OCI-LY1 (cell line): ENCODE measurements around the gene RPL38.

Experiments
- H2AFZ ChIP-seq: fragments of 200-600 bp; sonication (generic), shearing (Covaris generic); 2 replicates; pipeline ENCODE4 v1.6.0; 2014; ENCODE audit warnings: antibody characterized with exemption, mild to moderate bottlenecking, low read length
- H3F3A ChIP-seq: fragments of 200-600 bp; sonication (generic), shearing (Covaris generic); 2 replicates; pipeline ENCODE4 v1.6.0; 2014; ENCODE audit warnings: mild to moderate bottlenecking, antibody characterized with exemption, low read length, moderate library complexity; ENCODE audit not compliant: insufficient read depth
- H3K27ac ChIP-seq: fragments of 200-600 bp; sonication (generic); 2 replicates; pipeline ENCODE4 v1.5.1; 2014; ENCODE audit warnings: low read length, mixed run types, mild to moderate bottlenecking, low read depth; ENCODE audit not compliant: poor library complexity, severe bottlenecking
- H3K27me3 ChIP-seq: fragments of 200-600 bp; sonication (generic); 2 replicates; pipeline ENCODE4 v1.6.0; 2014; ENCODE audit warnings: antibody characterized with exemption, mild to moderate bottlenecking, low read length, moderate library complexity; ENCODE audit not compliant: insufficient read depth
- H3K36me3 ChIP-seq: fragments of 200-600 bp; sonication (generic); 2 replicates; pipeline ENCODE4 v1.6.1; 2014; ENCODE audit warnings: mild to moderate bottlenecking, antibody characterized with exemption, low read length, moderate library complexity, mixed read lengths; ENCODE audit not compliant: insufficient read depth
- H3K4me1 ChIP-seq: fragments of 200-600 bp; sonication (generic); 2 replicates; pipeline ENCODE4 v1.5.1; 2014; ENCODE audit warnings: mild to moderate bottlenecking, low read length, moderate library complexity; ENCODE audit not compliant: insufficient read depth, severe bottlenecking
- H3K4me2 ChIP-seq: fragments of 200-600 bp; sonication (generic), shearing (Covaris generic); 2 replicates; pipeline ENCODE4 v1.6.1; 2014; ENCODE audit warnings: low read length
- H3K4me3 ChIP-seq: fragments of 200-600 bp; sonication (generic); 2 replicates; pipeline ENCODE4 v1.5.1; 2014; ENCODE audit warnings: low read length, low read depth, mild to moderate bottlenecking, mixed read lengths; ENCODE audit not compliant: poor library complexity, severe bottlenecking
- H3K79me2 ChIP-seq: fragments of 200-600 bp; shearing (Covaris generic); 2 replicates; pipeline ENCODE4 v1.6.1; 2016; ENCODE audit warnings: mixed run types, low read length, mixed read lengths; ENCODE audit not compliant: insufficient read depth
- H3K9ac ChIP-seq: fragments of 200-600 bp; sonication (generic), shearing (Covaris generic); 2 replicates; pipeline ENCODE4 v1.6.1; 2014; ENCODE audit warnings: mild to moderate bottlenecking, low read length, mixed read lengths
- H3K9me2 ChIP-seq: fragments of 200-600 bp; sonication (generic), shearing (Covaris generic); 2 replicates; pipeline ENCODE4 v1.6.1; 2014; ENCODE audit warnings: low read depth, mild to moderate bottlenecking, low read length, mixed read lengths
- H3K9me3 ChIP-seq: fragments of 200-600 bp; shearing (Covaris generic); 2 replicates; pipeline ENCODE4 v1.6.1; 2014; ENCODE audit warnings: low read length, mixed read lengths
- H4K20me1 ChIP-seq: fragments of 200-600 bp; sonication (generic), shearing (Covaris generic); 2 replicates; pipeline ENCODE4 v1.6.0; 2016; ENCODE audit warnings: mild to moderate bottlenecking, low read length; ENCODE audit not compliant: insufficient read depth
- CTCF ChIP-seq: fragments of 200-600 bp; sonication (generic), shearing (Covaris generic); IDR thresholded peaks from 2 replicates; pipeline ENCODE4 v1.5.1; 2017; ENCODE audit warnings: mild to moderate bottlenecking, antibody characterized with exemption, low read length, moderate library complexity, mixed read lengths
- EZH2 ChIP-seq: fragments of 200-600 bp; sonication (generic), shearing (Covaris generic); IDR thresholded peaks from 2 replicates; pipeline ENCODE4 v1.8.0; 2017; ENCODE audit warnings: borderline replicate concordance, mixed run types, mild to moderate bottlenecking, antibody characterized with exemption, low read length, moderate library complexity, mixed read lengths

The RPL38 gene

GRCh38 chr17:74251569-74251968 is 48.1 kb downstream of the RPL38 start:
- H3K4me3 ChIP-seq, result no peak overlapping the region
- H3K27ac ChIP-seq, result no peak overlapping the region
- H3K4me2 ChIP-seq, result no peak overlapping the region
- no peaks in the 10 kb centered on the region for H3K9me3 ChIP-seq
- H3K79me2 ChIP-seq, result no peaks in the 10 kb centered on the region
- no peak for TF ChIP-seq EZH2
- no peak for TF ChIP-seq CTCF
- H4K20me1 ChIP-seq, result no peaks in the 10 kb centered on the region
- no peaks in the 10 kb centered on the region for H3K4me1 ChIP-seq
- no peaks in the 10 kb centered on the region; the same call in 1 of the 2 replicates for H3K36me3 ChIP-seq
- no peak overlapping the region for H3K9ac ChIP-seq
- no peaks in the 10 kb centered on the region for H3F3A ChIP-seq
- no peaks in the 10 kb centered on the region; the same call in 1 of the 2 replicates for H3K27me3 ChIP-seq
- H3K9me2 ChIP-seq, result no peaks in the 10 kb centered on the region
- H2AFZ ChIP-seq, result no peak overlapping the region

GRCh38 chr17:74252211-74252610 is 48.7 kb downstream of the RPL38 start:
- no peaks in the 10 kb centered on the region; the same call in 1 of the 2 replicates for H3K27me3 ChIP-seq
- no peaks in the 10 kb centered on the region for H3F3A ChIP-seq
- TF ChIP-seq CTCF, result no peak
- TF ChIP-seq EZH2, result no peak
- H3K9me3 ChIP-seq, result no peaks in the 10 kb centered on the region
- no peaks in the 10 kb centered on the region for H3K9me2 ChIP-seq
- H3K4me1 ChIP-seq, result no peaks in the 10 kb centered on the region
- H3K4me3 ChIP-seq, result no peak overlapping the region
- no peaks in the 10 kb centered on the region for H3K36me3 ChIP-seq
- no peaks in the 10 kb centered on the region for H4K20me1 ChIP-seq
- no peak overlapping the region for H3K9ac ChIP-seq
- no peak overlapping the region for H2AFZ ChIP-seq
- H3K4me2 ChIP-seq, result no peak overlapping the region
- no peak overlapping the region for H3K27ac ChIP-seq
- H3K79me2 ChIP-seq, result no peaks in the 10 kb centered on the region

- Histone ChIP-seq H4K20me1 (no peaks in the 10 kb centered on the region), H3F3A (no peaks in the 10 kb centered on the region), H3K9me3 (no peaks in the 10 kb centered on the region), H2AFZ (no peak overlapping the region), H3K4me1 (no peaks in the 10 kb centered on the region), H3K9ac (no peak overlapping the region), H3K36me3 (no peaks in the 10 kb centered on the region), H3K27ac (no peak overlapping the region), H3K4me3 (no peak overlapping the region), H3K79me2 (no peaks in the 10 kb centered on the region), H3K27me3 (no peaks in the 10 kb centered on the region; the same call in 1 of the 2 replicates), H3K4me2 (no peak overlapping the region), H3K9me2 (no peaks in the 10 kb centered on the region)
- TF ChIP-seq CTCF (no peak), EZH2 (no peak)
Measured at GRCh38 chr17:74253036-74253435, 49.6 kb downstream of the RPL38 start.
